GM13977 (cell line): ENCODE results near the gene TMEM184B.
"Not testable (repeated sequence)": the region's sequence is repeated elsewhere in the genome, so short reads cannot be mapped to it uniquely, and the experiment has no call there.

Experiments
- DNase-seq: peaks from one replicate; pipeline ENCODE4 v3.0.0; 2012; ENCODE audit warnings: low spot score
- CTCF ChIP-seq: IDR thresholded peaks from 2 replicates; pipeline ENCODE4 v1.5.1; 2012; ENCODE audit warnings: mild to moderate bottlenecking, control low read depth; ENCODE audit not compliant: insufficient read depth; ENCODE audit errors: extremely low read depth, missing control alignments
- in situ Hi-C: fragments of 300-500 bp; cut with MboI; formaldehyde crosslinking; loops from one replicate; pipeline ENCODE4 v1.12.0; 2022; ENCODE audit warnings: low sequenced_read_pairs, low pct_unique_long_range_greater_than_20kb, mixed read lengths, inconsistent platforms; ENCODE audit not compliant: unreplicated experiment

Gene TMEM184B

GRCh38 chr22:38187413-38188212 lies 85.2 kb downstream of the TMEM184B start:
- in situ Hi-C loops: no loop called here
- no peak for DNase-seq
- TF ChIP-seq CTCF: no peak

GRCh38 chr22:38186429-38186828 lies 86.4 kb downstream of the TMEM184B start:
- DNase-seq: no peak
- TF ChIP-seq CTCF: no peak
- in situ Hi-C loops: no loop called here

DNA sequence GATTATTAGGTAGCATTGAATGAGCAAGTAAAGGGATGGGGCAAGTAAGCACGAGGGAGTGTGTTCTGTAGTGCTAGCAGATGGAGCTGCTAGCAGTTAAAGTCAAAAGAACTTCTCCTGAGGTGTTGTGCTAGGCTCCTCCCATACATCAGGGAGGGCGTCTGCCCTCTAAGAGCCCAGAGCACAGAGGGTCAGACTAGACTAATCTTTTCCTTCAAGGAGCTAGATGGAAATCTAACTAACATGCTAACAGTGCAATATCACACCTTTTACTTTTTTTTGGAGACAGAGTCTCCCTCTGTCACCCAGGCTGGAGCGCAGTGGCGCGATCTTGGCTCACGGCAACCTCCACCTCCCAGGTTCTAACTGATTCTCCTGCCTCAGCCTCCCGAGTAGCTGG lies 88.0 kb downstream of the TMEM184B start:
- DNase-seq: no peak
- no peak for TF ChIP-seq CTCF
- in situ Hi-C loops: no loop called here

- in situ Hi-C loops: no loop called here
- TF ChIP-seq CTCF: no peak
- peak; percentile 96 for DNase-seq
Measured at GRCh38 chr22:38181453-38182200, 91.2 kb downstream of the TMEM184B start, which contains the start of gene PLA2G6. TSS of gene PLA2G6 (minus strand) at chr22:38181830. CDS start at chr22:38169426, 12,404 bp downstream.

- no peak for TF ChIP-seq CTCF
- no peak for DNase-seq
- in situ Hi-C loops: no loop called here
Measured at GRCh38 chr22:38180841-38181452, 91.9 kb downstream of the TMEM184B start.

- in situ Hi-C loops, DNase-seq: not testable (repeated sequence)
Measured at GRCh38 chr22:38178605-38178937, 94.2 kb downstream of the TMEM184B start.
